ENCODE measurements around the gene ZNF560.

Gene ZNF560

GRCh38 chr19:9435279-9436268 is 62.8 kb downstream of the ZNF560 start, which contains the start of gene ZNF266:
Gene ZNF266 (minus strand): TSS chr19:9435573. CDS start chr19:9420089, 15,484 bp downstream.
- DNase-seq (ENCODE audit: low read depth): peak; percentile 77
- peak; percentile 61 for TF ChIP-seq CTCF (IDR thresholded peaks at IDR 0.05; ENCODE audit: low read depth, low read length, missing control alignments)

GRCh38 chr19:9431475-9431874 is 66.9 kb downstream of the ZNF560 start:
- TF ChIP-seq CTCF (IDR thresholded peaks at IDR 0.05; ENCODE audit: low read depth, low read length, missing control alignments): peak; percentile 67
- DNase-seq (ENCODE audit: low read depth): no peak
- H3K4me3 ChIP-seq (ENCODE audit: low read depth, low read length): no peak overlapping the region

More at GRCh38 chr19:9435279-9436268, 62.8 kb downstream of the ZNF560 start, which contains the start of gene ZNF266:
- peak within 1 kb of the TSS; percentile 85 for H3K4me3 ChIP-seq (ENCODE audit: low read depth, low read length)

GRCh38 chr19:9430444-9430843 is 68.0 kb downstream of the ZNF560 start:
- H3K4me3 ChIP-seq (ENCODE audit: low read depth, low read length): no peak overlapping the region
- no peak for TF ChIP-seq CTCF (IDR thresholded peaks at IDR 0.05; ENCODE audit: low read depth, low read length, missing control alignments)
- no peak for DNase-seq (ENCODE audit: low read depth)

GRCh38 chr19:9427941-9428340 is 70.5 kb downstream of the ZNF560 start:
- TF ChIP-seq CTCF (IDR thresholded peaks at IDR 0.05; ENCODE audit: low read depth, low read length, missing control alignments): no peak
- H3K4me3 ChIP-seq (ENCODE audit: low read depth, low read length): no peak overlapping the region
- DNase-seq (ENCODE audit: low read depth): no peak

All from GM12864 (cell line).